ENCODE results near the gene HDAC6.

Gene HDAC6

DNA sequence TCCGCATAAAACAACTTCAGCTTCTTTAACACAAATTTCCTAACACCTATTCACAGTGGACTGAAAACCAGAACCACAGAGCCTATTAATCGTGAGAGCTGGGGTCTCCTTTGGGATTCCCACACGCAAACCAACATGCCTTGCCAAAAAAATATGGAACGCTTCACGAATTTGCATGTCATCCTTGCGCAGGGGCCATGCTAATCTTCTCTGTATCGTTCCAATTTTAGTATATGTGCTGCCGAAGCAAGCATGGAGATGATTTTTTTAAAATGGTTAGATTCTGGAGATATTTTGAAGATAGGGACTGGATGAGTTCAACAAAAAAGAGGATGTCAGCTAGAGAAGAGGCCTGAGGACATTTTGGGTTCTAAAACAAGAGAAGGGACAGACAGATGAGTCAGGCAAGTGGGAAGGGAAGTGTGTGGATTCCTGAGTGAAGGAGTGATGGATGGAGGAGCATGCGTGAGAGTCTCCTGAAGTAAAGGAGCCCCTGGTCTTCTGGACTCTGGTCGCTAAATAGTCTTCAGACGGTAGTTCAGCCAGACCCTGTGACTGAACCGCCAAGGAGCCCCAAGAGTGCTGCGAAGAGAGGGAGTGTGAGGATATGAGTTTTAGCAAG lies 24.9 kb upstream of the HDAC6 start:
- no peak overlapping the region for H3K9ac ChIP-seq
- TF ChIP-seq Cebpa-rat (IDR thresholded peaks at IDR 0.05) = no peak
- H3K9me3 ChIP-seq (replicated peaks in 1 of 11) = 0 out of 22 replicates have a peak, but pooled peaks cover 0 to 4% (median 0%) of the 10 kb centered on the region in 11 experiments
- H3K27ac ChIP-seq = no peak overlapping the region
- H3K36me3 ChIP-seq = no peaks in the 10 kb centered on the region
- peaks cover 65 to 97% (median 90%) of the 10 kb centered on the region in 11 experiments for H3K27me3 ChIP-seq
- H3K4me1 ChIP-seq = no peaks in the 10 kb centered on the region
- H4K20me1 ChIP-seq = no peaks in the 10 kb centered on the region
- H3K4me3 ChIP-seq = no peak overlapping the region
- no peak overlapping the region for H3K4me2 ChIP-seq

DNA sequence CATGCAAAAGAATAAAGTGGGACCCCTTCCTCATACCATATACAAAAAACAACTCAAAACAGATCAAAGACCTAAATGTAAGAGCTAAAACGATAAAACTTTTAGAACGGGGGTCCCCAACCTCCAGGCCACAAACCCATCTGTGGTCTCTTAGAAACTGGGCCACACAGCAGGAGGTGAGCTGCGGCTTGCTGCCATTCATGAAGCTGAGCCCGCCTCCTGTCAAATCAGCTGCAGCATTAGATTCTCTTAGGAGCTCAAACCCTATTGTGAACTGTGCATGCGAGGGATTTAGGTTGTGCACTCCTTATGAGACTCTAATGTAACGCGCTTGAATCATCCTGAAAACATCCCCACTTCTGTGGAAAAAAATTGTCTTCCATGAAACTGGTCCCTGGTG lies 22.5 kb upstream of the HDAC6 start:
- no peak for TF ChIP-seq Cebpa-rat (IDR thresholded peaks at IDR 0.05)
- Histone ChIP-seq H3K36me3 (no peaks in the 10 kb centered on the region), H4K20me1 (no peaks in the 10 kb centered on the region), H3K9me3 (replicated peaks in 1 of 11) (0 out of 22 replicates have a peak, but pooled peaks cover 0 to 4% (median 0%) of the 10 kb centered on the region in 11 experiments), H3K4me1 (no peaks in the 10 kb centered on the region), H3K4me3 (no peak overlapping the region), H3K27me3 (peaks cover 57 to 92% (median 77%) of the 10 kb centered on the region in 11 experiments), H3K9ac (no peak overlapping the region), H3K4me2 (no peak overlapping the region), H3K27ac (no peak overlapping the region)

DNA sequence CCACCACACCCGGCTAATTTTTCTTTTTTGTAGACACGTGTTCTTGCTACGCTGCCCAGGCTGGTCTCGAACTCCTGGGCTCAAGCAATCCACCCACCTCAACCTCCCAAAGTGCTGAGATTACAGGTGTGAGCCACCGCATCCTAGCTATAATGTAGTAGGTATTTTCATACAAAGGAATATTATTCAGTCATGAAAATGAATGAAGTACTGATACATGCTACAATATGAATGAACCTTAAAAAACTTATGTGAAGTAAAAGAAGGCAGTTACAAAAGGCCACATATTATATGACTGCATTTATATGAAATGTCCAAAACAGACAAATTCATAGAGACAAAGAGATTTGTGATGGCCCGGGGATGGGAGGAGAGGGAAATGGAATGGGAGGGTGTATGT lies 20.2 kb upstream of the HDAC6 start:
- TF ChIP-seq Cebpa-rat (IDR thresholded peaks at IDR 0.05) = no peak
- Histone ChIP-seq H3K9me3 (replicated peaks in 1 of 11) (0 out of 22 replicates have a peak, but pooled peaks cover 0 to 4% (median 0%) of the 10 kb centered on the region in 11 experiments), H3K4me3 (no peak overlapping the region), H3K4me2 (no peak overlapping the region), H3K4me1 (no peaks in the 10 kb centered on the region), H3K36me3 (no peaks in the 10 kb centered on the region), H3K27ac (no peak overlapping the region), H3K27me3 (peaks cover 38 to 84% (median 63%) of the 10 kb centered on the region in 11 experiments), H4K20me1 (no peaks in the 10 kb centered on the region; a peak in 1 of 22 replicates), H3K9ac (no peak overlapping the region)

DNA sequence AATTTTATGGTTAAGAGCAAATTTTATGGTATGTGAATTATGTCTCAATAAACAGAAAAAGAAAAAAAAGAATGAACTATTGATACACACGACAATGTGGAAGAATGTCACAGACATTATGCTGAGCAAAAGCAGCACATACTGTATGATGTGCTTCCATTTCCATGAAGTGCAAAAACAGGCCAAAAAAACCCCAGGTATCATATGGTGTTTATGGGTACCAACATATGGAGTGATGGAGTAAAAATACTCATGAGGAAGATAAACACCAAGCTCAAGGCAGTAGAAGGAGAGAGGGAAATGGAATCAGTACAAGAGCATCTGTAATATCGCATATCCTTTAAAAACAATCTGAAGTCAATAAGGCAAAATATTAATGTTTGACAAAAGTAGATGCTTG lies 19.7 kb upstream of the HDAC6 start:
- Histone ChIP-seq H3K4me1 (no peaks in the 10 kb centered on the region), H3K36me3 (no peaks in the 10 kb centered on the region), H3K9ac (no peak overlapping the region), H3K27me3 (peaks cover 38 to 84% (median 63%) of the 10 kb centered on the region in 11 experiments), H3K4me3 (no peak overlapping the region), H3K4me2 (no peak overlapping the region), H3K27ac (no peak overlapping the region), H3K9me3 (replicated peaks in 1 of 11) (0 out of 22 replicates have a peak, but pooled peaks cover 0 to 4% (median 0%) of the 10 kb centered on the region in 11 experiments), H4K20me1 (no peaks in the 10 kb centered on the region; a peak in 2 of 22 replicates)
- no peak for TF ChIP-seq Cebpa-rat (IDR thresholded peaks at IDR 0.05)

DNA sequence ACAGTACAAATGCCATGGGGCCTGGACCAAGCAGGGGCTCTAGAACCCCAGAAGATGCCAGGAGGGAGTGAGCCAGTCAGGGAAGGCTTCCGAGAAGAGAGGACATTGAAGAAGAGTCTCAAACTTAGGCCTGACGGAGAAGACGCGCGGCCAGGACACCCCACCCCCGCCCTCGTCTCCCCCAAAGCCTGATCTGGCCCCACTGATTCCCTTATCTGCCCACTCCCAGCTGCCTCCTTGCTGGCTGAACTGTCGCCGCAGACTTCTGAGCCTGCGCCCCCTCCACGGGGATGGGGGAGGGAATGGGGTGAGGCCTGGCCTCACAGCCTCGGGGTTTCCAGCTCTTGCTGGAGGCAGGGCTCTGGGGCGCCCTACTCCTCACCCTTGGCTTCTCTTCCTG lies 19.1 kb upstream of the HDAC6 start:
- no peak overlapping the region for H3K27ac ChIP-seq
- H3K9ac ChIP-seq = no peak overlapping the region
- H4K20me1 ChIP-seq = no peaks in the 10 kb centered on the region; a peak in 2 of 22 replicates
- H3K9me3 ChIP-seq (replicated peaks in 1 of 11) = 0 out of 22 replicates have a peak, but pooled peaks cover 0 to 4% (median 0%) of the 10 kb centered on the region in 11 experiments
- no peak overlapping the region for H3K4me3 ChIP-seq
- H3K4me2 ChIP-seq = no peak overlapping the region
- H3K4me1 ChIP-seq = no peaks in the 10 kb centered on the region
- H3K36me3 ChIP-seq = no peaks in the 10 kb centered on the region
- TF ChIP-seq Cebpa-rat (IDR thresholded peaks at IDR 0.05) = no peak
- peaks cover 37 to 84% (median 63%) of the 10 kb centered on the region in 11 experiments for H3K27me3 ChIP-seq

DNA sequence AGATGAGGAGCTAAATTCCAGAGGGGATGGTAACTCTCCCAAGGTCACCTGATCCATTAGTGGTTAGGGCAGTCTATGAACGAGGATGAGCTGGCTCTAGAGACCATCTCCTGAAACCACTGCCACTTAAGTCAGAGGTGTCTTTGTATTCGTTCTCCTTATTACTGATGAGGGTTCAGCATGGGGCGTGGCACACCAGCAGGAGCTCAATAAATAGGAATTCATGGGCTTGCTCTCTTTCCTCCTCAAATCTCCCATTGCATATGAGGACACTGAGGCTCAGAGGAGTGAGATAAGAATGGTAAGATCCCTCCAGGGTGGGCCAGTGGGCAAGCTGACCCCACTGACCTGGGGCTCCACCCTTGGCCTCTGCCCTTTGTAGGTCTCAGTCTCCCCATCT lies 17.1 kb upstream of the HDAC6 start:
- Histone ChIP-seq H3K4me1 (peaks cover 0 to 4% (median 0%) of the 10 kb centered on the region in 10 experiments; a peak in 2 of 20 replicates), H3K36me3 (no peaks in the 10 kb centered on the region), H3K4me2 (no peak overlapping the region), H3K27ac (no peak overlapping the region), H3K9me3 (replicated peaks in 1 of 11) (0 out of 22 replicates have a peak, but pooled peaks cover 0 to 4% (median 0%) of the 10 kb centered on the region in 11 experiments), H3K4me3 (no peak overlapping the region), H3K27me3 (peaks cover 25 to 84% (median 58%) of the 10 kb centered on the region in 11 experiments), H4K20me1 (no peaks in the 10 kb centered on the region; a peak in 2 of 22 replicates), H3K9ac (no peak overlapping the region)
- TF ChIP-seq Cebpa-rat (IDR thresholded peaks at IDR 0.05) = no peak

DNA sequence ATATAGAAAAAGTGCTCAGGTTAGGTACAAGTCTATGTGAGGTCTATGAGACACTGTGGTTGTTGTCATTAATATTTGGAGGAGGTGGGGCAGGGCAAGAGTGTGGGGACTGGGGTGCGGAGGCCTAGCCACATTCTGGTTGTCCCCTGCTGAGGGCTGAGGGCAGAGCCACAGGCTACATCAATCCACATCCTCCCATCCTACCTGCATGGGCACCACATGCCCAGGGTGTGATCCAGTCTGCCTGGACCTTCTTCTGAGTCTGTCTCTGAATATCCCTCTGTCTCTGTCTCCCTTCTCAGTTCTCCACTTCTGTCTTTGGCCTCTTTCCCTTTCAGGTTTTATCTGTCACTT lies 16.7 kb upstream of the HDAC6 start:
- no peak for TF ChIP-seq Cebpa-rat (IDR thresholded peaks at IDR 0.05)
- Histone ChIP-seq H3K27ac (no peak overlapping the region), H3K9me3 (replicated peaks in 1 of 11) (0 out of 22 replicates have a peak, but pooled peaks cover 0 to 4% (median 0%) of the 10 kb centered on the region in 11 experiments), H4K20me1 (no peaks in the 10 kb centered on the region; a peak in 2 of 22 replicates), H3K4me1 (peaks cover 0 to 6% (median 0%) of the 10 kb centered on the region in 10 experiments; a peak in 2 of 20 replicates), H3K27me3 (peaks cover 25 to 84% (median 58%) of the 10 kb centered on the region in 11 experiments), H3K9ac (no peak overlapping the region), H3K36me3 (no peaks in the 10 kb centered on the region), H3K4me2 (no peak overlapping the region), H3K4me3 (no peak overlapping the region)

DNA sequence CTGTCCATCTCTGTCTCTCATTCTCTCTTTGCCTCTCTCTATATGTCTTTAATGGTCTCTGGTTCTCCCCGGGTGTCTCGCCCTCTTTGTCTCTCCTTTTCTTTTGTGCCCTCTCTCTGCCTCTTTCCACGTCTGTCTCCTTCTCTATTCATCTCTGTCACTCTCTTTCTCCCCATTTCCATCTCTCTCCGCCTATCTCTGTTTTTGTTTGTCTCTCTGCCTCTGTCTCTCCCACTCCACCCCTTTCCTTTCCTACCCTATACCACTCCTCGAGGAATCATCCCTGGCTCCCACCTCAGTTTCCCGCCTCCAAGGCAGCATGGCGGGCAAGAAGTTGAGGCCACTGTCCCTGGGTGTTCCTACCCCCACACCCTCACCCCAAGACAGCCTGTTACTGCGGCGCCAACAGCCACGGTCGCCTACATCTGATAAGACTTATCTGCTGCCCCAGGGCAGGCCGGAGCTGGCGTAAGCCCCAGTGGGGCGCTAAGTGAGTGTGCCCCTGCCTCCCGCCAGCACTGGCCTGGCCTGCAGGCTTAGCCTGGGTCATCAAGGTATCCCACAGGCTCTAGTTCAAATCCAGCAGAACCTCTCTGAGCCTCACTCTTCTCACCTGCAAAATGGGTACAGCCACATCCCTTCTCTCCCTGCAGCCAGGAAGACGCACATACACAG lies 16.2 kb upstream of the HDAC6 start:
- H3K4me2 ChIP-seq = no peak overlapping the region
- H3K27ac ChIP-seq = no peak overlapping the region
- H3K9ac ChIP-seq = no peak overlapping the region
- no peak overlapping the region for H3K4me3 ChIP-seq
- H3K36me3 ChIP-seq = no peaks in the 10 kb centered on the region
- H3K4me1 ChIP-seq = peaks cover 0 to 6% (median 0%) of the 10 kb centered on the region in 10 experiments; a peak in 2 of 20 replicates
- H3K27me3 ChIP-seq = peaks cover 24 to 84% (median 58%) of the 10 kb centered on the region in 11 experiments
- H3K9me3 ChIP-seq (replicated peaks in 1 of 11) = 0 out of 22 replicates have a peak, but pooled peaks cover 0 to 4% (median 0%) of the 10 kb centered on the region in 11 experiments
- no peak for TF ChIP-seq Cebpa-rat (IDR thresholded peaks at IDR 0.05)
- no peaks in the 10 kb centered on the region; a peak in 2 of 22 replicates for H4K20me1 ChIP-seq

DNA sequence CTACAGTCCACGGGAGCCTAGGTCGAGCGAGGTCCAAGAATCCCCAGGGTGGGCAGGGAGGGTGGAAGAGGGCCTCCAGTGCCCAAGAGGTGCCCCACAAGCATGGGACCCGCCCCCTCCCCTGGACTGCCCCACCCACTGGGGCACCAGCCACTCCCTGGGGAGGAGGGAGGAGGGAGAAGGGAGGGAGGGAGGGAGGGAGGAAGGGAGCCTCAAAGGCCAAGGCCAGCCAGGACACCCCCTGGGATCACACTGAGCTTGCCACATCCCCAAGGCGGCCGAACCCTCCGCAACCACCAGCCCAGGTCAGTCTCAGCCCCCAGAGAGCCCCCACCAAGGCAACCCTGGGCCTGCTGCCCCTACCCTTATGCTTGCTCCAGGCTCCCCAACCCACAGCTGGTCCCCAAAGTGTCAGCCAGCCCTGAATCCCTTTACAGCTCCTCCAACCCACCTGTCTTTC lies 15.5 kb upstream of the HDAC6 start, which contains the start of gene GATA1:
Gene GATA1, plus strand, starts transcription at position 250 of the 460 bp plus-strand sequence. CDS start 4,520 bp downstream, outside the sequence.
- H4K20me1 ChIP-seq = no peaks in the 10 kb centered on the region; a peak in 2 of 22 replicates
- peaks cover 0 to 6% (median 0%) of the 10 kb centered on the region in 10 experiments; a peak in 2 of 20 replicates for H3K4me1 ChIP-seq
- no peaks in the 10 kb centered on the region for H3K36me3 ChIP-seq
- H3K4me3 ChIP-seq = no peak within 1 kb of the TSS
- H3K9me3 ChIP-seq (replicated peaks in 1 of 11) = 0 out of 22 replicates have a peak, but pooled peaks cover 0 to 3% (median 0%) of the 10 kb centered on the region in 11 experiments
- no peak within 1 kb of the TSS for H3K4me2 ChIP-seq
- no peak within 1 kb of the TSS for H3K27ac ChIP-seq
- no peak for TF ChIP-seq Cebpa-rat (IDR thresholded peaks at IDR 0.05)
- peaks cover 24 to 86% (median 62%) of the 10 kb centered on the region in 11 experiments for H3K27me3 ChIP-seq
- no peak within 1 kb of the TSS for H3K9ac ChIP-seq

All from BLaER1 treated with 17β-estradiol and CSF1 and Interleukin-3, amounts not matched to agents 10 nM and 100 nM (cell line).